Naive thymus-derived CD4-positive, alpha-beta T cell (primary cell): ENCODE results near the gene CYGB. TPM values are rescaled to one million over a fixed set of nuclear protein-coding genes. Genes with fewer than 3 reads are reported as not detected.
"Not testable (repeated sequence)": the region's sequence is repeated elsewhere in the genome, so short reads cannot be mapped to it uniquely, and the experiment has no call there.

Experiments
- ATAC-seq: fragments of 150-1000 bp; cut with Tn5 transposase; 2 replicates; pipeline ENCODE4 v1.10.0; 2021; ENCODE audit warnings: mild to moderate bottlenecking, moderate library complexity
- CTCF ChIA-PET: fragments of 350-600 bp; sonication (Branson Sonifier 250); formaldehyde crosslinking; loops from one replicate; lab custom pipeline; 2021; ENCODE audit warnings: antibody characterized with exemption; lab: Charles Lee
- POLR2A ChIA-PET: fragments of 350-600 bp; sonication (Branson Sonifier 250); formaldehyde crosslinking; loops from one replicate; lab custom pipeline; 2021; ENCODE audit warnings: antibody characterized with exemption, inconsistent platforms; lab: Charles Lee
- DNase-seq, 9 donors: peaks; one replicate each; pipeline versions ENCODE4 v3.0.0 to v3.0.0-alpha.2; 2020 to 2022; ENCODE audit warnings: mixed read lengths in 1 of 9
- H3K27ac ChIP-seq: one replicate; pipeline ENCODE4 v1.7.0; 2013; ENCODE audit warnings: mild to moderate bottlenecking, low read depth, low read length, moderate library complexity
- H3K27me3 ChIP-seq, 2 donors: one replicate each; pipeline ENCODE4 v1.7.0; 2013; ENCODE audit warnings: low read length in 2 of 2, mild to moderate bottlenecking in 2 of 2, moderate library complexity in 2 of 2; ENCODE audit not compliant: control insufficient read depth in 2 of 2, insufficient read depth in 2 of 2
- H3K36me3 ChIP-seq, 3 experiments: 1 replicate in 2 of 3; 2 replicates in 1 of 3; pipeline ENCODE4 v1.7.0; 2013; ENCODE audit warnings: low read length in 3 of 3, mild to moderate bottlenecking in 3 of 3, moderate library complexity in 1 of 3; ENCODE audit not compliant: insufficient read depth in 3 of 3, control insufficient read depth in 2 of 3
- H3K4me1 ChIP-seq, 2 donors: one replicate each; pipeline ENCODE4 v1.7.0; 2013; ENCODE audit warnings: low read length in 2 of 2, mild to moderate bottlenecking in 2 of 2, moderate library complexity in 1 of 2; ENCODE audit not compliant: control insufficient read depth in 2 of 2, insufficient read depth in 2 of 2
- H3K4me3 ChIP-seq: 2 replicates; pipeline ENCODE4 v1.7.0; 2013; ENCODE audit warnings: mild to moderate bottlenecking, low read length
- H3K9me3 ChIP-seq, 3 experiments: 1 replicate in 2 of 3; 2 replicates in 1 of 3; pipeline ENCODE4 v1.7.0; 2013; ENCODE audit warnings: low read length in 3 of 3; ENCODE audit not compliant: control insufficient read depth in 2 of 3
- H3K27ac Mint-ChIP-seq, 9 donors: one replicate each; pipeline ENCODE4 v1.8.0; 2020 to 2022; ENCODE audit warnings: mixed read lengths in 9 of 9, mild to moderate bottlenecking in 8 of 9, moderate library complexity in 5 of 9, inconsistent platforms in 2 of 9
- H3K27me3 Mint-ChIP-seq, 5 donors: one replicate each; pipeline ENCODE4 v1.8.0; 2021 to 2022; ENCODE audit warnings: mixed read lengths in 5 of 5, mild to moderate bottlenecking in 1 of 5
- H3K36me3 Mint-ChIP-seq, 5 donors: one replicate each; pipeline ENCODE4 v1.8.0; 2020 to 2022; ENCODE audit warnings: mixed read lengths in 5 of 5, mild to moderate bottlenecking in 3 of 5, inconsistent platforms in 1 of 5
- H3K4me1 Mint-ChIP-seq, 7 donors: one replicate each; pipeline ENCODE4 v1.8.0; 2020 to 2022; ENCODE audit warnings: mixed read lengths in 7 of 7, mild to moderate bottlenecking in 3 of 7, inconsistent platforms in 1 of 7
- H3K4me3 Mint-ChIP-seq, 10 donors: one replicate each; pipeline ENCODE4 v1.8.0; 2020 to 2022; ENCODE audit warnings: mild to moderate bottlenecking in 10 of 10, mixed read lengths in 10 of 10, moderate library complexity in 6 of 10, inconsistent platforms in 2 of 10
- H3K9me3 Mint-ChIP-seq, 11 donors: one replicate each; pipeline ENCODE4 v1.8.0; 2020 to 2022; ENCODE audit warnings: mixed read lengths in 11 of 11, mild to moderate bottlenecking in 4 of 11, inconsistent platforms in 1 of 11, moderate library complexity in 1 of 11
- intact Hi-C, 2 donors: fragments of 100-400 bp; cut with micrococcal nuclease; formaldehyde crosslinking; loops; one replicate each; pipeline ENCODE4 v1.15.1; 2023
- polyA plus RNA-seq, 2 donors: library from polyadenylated mRNA; unstranded; fragments of 300-500 nt; fragmentation: Illumina TruSeq; gene quantifications; one replicate each; pipeline ENCODE4 v1.2.3, GENCODE V29; 2021
- total RNA-seq, 6 experiments: library from RNA in 5 of 6; stranded (reverse) in 5 of 6; gene quantifications; 1 replicate in 5 of 6; 2 replicates in 1 of 6; pipeline ENCODE4 v1.2.3 and lab custom pipeline; 2021 to 2026

Gene CYGB
- total and polyA plus RNA-seq, 7 experiments from 2014 or later = 0.33 to 0.35 TPM; not detected in 5

GRCh38 chr17:76564991-76565727 lies 27.6 kb upstream of the CYGB start:
- ATAC-seq = peak; percentile 42
- peaks cover 9 to 37% (median 21%) of the 10 kb centered on the region in 5 donors for H3K36me3 Mint-ChIP-seq
- POLR2A ChIA-PET, DNase-seq, H3K27me3 ChIP-seq, H3K9me3 Mint-ChIP-seq, intact Hi-C loops, H3K4me3 ChIP-seq, H3K27me3 Mint-ChIP-seq, H3K27ac ChIP-seq, H3K4me3 Mint-ChIP-seq, H3K9me3 ChIP-seq: not testable (repeated sequence)
- peaks cover 20 to 49% (median 35%) of the 10 kb centered on the region in 7 donors for H3K4me1 Mint-ChIP-seq
- peaks cover 5 to 44% (median 8%) of the 10 kb centered on the region in 3 experiments for H3K36me3 ChIP-seq
- CTCF ChIA-PET = interaction anchor here (0.7 to 1.2 kb wide), 2 partner anchors 7 to 46 kb away, joined by 3 read pairs; no protein-coding TSS in a partner anchor
- peak overlapping the region in 1 of 9 donors; percentile 22 for H3K27ac Mint-ChIP-seq
- peaks cover 4 to 13% of the 10 kb centered on the region in 2 donors for H3K4me1 ChIP-seq

DNA sequence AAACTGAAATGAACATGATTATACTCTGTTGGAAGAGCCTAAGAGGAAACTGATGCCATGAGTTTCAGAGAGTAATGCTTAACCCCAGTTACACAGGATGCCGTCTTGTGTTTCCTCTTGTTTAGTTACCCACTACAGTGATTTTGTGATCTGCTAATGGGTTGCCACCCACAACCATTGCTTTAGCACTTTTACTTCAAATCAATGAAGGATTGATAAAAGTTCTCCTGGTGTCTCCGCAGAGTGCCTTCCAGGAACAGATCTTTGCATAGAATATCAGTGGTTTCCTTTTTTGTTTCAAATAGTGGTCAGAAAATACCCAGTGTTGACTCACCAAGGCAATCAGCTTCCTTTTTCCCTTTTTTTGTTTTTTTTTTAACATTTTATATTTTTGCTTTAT lies 25.9 kb upstream of the CYGB start:
- H3K4me3 Mint-ChIP-seq, intact Hi-C loops, H3K27ac ChIP-seq, CTCF ChIA-PET, H3K4me3 ChIP-seq, H3K9me3 ChIP-seq, H3K27me3 ChIP-seq, ATAC-seq, DNase-seq, H3K27me3 Mint-ChIP-seq, H3K9me3 Mint-ChIP-seq, H3K27ac Mint-ChIP-seq: not testable (repeated sequence)
- Mint-ChIP-seq H3K36me3 (peaks cover 9 to 40% (median 22%) of the 10 kb centered on the region in 5 donors), H3K4me1 (peaks cover 29 to 63% (median 51%) of the 10 kb centered on the region in 7 donors)
- peaks cover 5 to 44% (median 8%) of the 10 kb centered on the region in 3 experiments for H3K36me3 ChIP-seq
- POLR2A ChIA-PET = interaction anchor here (1.0 kb wide), 1 partner anchor 108 kb away, joined by 3 read pairs; no protein-coding TSS in a partner anchor
- peaks cover 16 to 31% of the 10 kb centered on the region in 2 donors for H3K4me1 ChIP-seq

- H3K9me3 Mint-ChIP-seq = no peaks in the 10 kb centered on the region
- ChIA-PET POLR2A (interaction anchor here (1.0 kb wide), 1 partner anchor 109 kb away, joined by 3 read pairs; no protein-coding TSS in a partner anchor), CTCF (interaction anchor here (1.0 kb wide), 2 partner anchors 61 to 127 kb away, joined by 3 read pairs; no protein-coding TSS in a partner anchor)
- Histone ChIP-seq H3K4me1 (peaks cover 16 to 34% of the 10 kb centered on the region in 2 donors), H3K9me3 (no peaks in the 10 kb centered on the region), H3K4me3 (no peak overlapping the region), H3K27ac (no peak overlapping the region), H3K27me3 (no peaks in the 10 kb centered on the region), H3K36me3 (peaks cover 5 to 44% (median 8%) of the 10 kb centered on the region in 3 experiments)
- H3K27me3 Mint-ChIP-seq = no peaks in the 10 kb centered on the region
- no peak for ATAC-seq
- peak overlapping the region in 1 of 10 donors; percentile 5 for H3K4me3 Mint-ChIP-seq
- H3K36me3 Mint-ChIP-seq = peaks cover 9 to 40% (median 22%) of the 10 kb centered on the region in 5 donors
- no peak for DNase-seq
- peak overlapping the region in 3 of 9 donors; percentile 48 to 70 (median 63) for H3K27ac Mint-ChIP-seq
- intact Hi-C loops = no loop called here
- peaks cover 26 to 63% (median 49%) of the 10 kb centered on the region in 7 donors for H3K4me1 Mint-ChIP-seq
Measured at GRCh38 chr17:76562734-76563148, 25.2 kb upstream of the CYGB start.

- Mint-ChIP-seq H3K4me1 (peaks cover 23 to 63% (median 49%) of the 10 kb centered on the region in 7 donors), H3K36me3 (peaks cover 9 to 36% (median 22%) of the 10 kb centered on the region in 5 donors)
Measured at GRCh38 chr17:76561799-76562268, 24.3 kb upstream of the CYGB start.

DNA sequence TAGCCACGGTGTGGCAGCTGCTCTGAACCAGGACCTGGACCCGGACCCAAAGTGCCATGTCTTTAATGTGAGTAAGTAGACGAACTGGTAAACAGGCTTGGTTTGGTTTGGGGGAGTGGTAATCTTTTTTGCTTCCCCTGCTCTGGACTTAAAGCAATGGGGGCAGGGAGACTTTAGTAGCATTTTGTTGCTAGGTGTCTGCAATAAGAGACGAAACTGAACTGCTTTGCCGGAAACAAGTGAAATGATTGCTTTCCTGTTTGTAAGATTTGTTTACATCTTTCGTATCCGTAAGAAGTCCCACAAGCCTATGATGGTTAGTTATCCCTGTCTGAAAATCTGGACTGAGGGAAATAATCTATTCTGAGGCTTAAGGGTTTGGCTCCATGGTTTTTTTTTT lies 23.8 kb upstream of the CYGB start:
- POLR2A ChIA-PET = interaction anchor here (0.6 to 1.0 kb wide), 2 partner anchors 10 to 1313 kb away, joined by 3 to 4 read pairs; no protein-coding TSS in a partner anchor

More at GRCh38 chr17:76561799-76562268, 24.3 kb upstream of the CYGB start:
- peak overlapping the region in 2 of 10 donors; percentile 9 to 31 for H3K4me3 Mint-ChIP-seq
- ATAC-seq (no peak), DNase-seq (no peak)
- ChIA-PET CTCF (interaction anchor here (1.0 kb wide), 2 partner anchors 62 to 127 kb away, joined by 3 read pairs; no protein-coding TSS in a partner anchor), POLR2A (interaction anchor here (0.6 to 1.0 kb wide), 2 partner anchors 11 to 1313 kb away, joined by 3 to 4 read pairs; no protein-coding TSS in a partner anchor)
- H3K27ac Mint-ChIP-seq = peak overlapping the region in 5 of 9 donors; percentile 31 to 48 (median 43)
- no peaks in the 10 kb centered on the region for H3K9me3 Mint-ChIP-seq
- Histone ChIP-seq H3K27me3 (no peaks in the 10 kb centered on the region), H3K4me3 (no peak overlapping the region), H3K4me1 (peaks cover 18 to 34% of the 10 kb centered on the region in 2 donors), H3K27ac (no peak overlapping the region), H3K36me3 (peaks cover 5 to 42% (median 8%) of the 10 kb centered on the region in 3 experiments), H3K9me3 (no peaks in the 10 kb centered on the region)
- no peaks in the 10 kb centered on the region for H3K27me3 Mint-ChIP-seq
- intact Hi-C loops = no loop called here

GRCh38 chr17:76560877-76561221 lies 23.3 kb upstream of the CYGB start:
- Histone ChIP-seq H3K36me3 (peaks cover 5 to 34% (median 8%) of the 10 kb centered on the region in 3 experiments), H3K4me1 (peaks cover 23 to 34% of the 10 kb centered on the region in 2 donors)

More for the DNA sequence above, 23.8 kb upstream of the CYGB start:
- Mint-ChIP-seq H3K9me3 (no peaks in the 10 kb centered on the region), H3K4me3 (peak overlapping the region in 2 of 10 donors; percentile 9 to 31), H3K4me1 (peaks cover 25 to 66% (median 53%) of the 10 kb centered on the region in 7 donors), H3K27me3 (no peaks in the 10 kb centered on the region), H3K36me3 (peaks cover 9 to 35% (median 22%) of the 10 kb centered on the region in 5 donors), H3K27ac (peak overlapping the region in 4 of 9 donors; percentile 31 to 48 (median 43))
- CTCF ChIA-PET = interaction anchor here (4.2 kb wide), 1 partner anchor 120 kb away, joined by 27 read pairs; no protein-coding TSS in a partner anchor
- Histone ChIP-seq H3K27ac (no peak overlapping the region), H3K4me1 (peaks cover 23 to 34% of the 10 kb centered on the region in 2 donors), H3K36me3 (peaks cover 5 to 39% (median 8%) of the 10 kb centered on the region in 3 experiments), H3K9me3 (no peaks in the 10 kb centered on the region), H3K4me3 (no peak overlapping the region), H3K27me3 (no peaks in the 10 kb centered on the region)
- DNase-seq (no peak), ATAC-seq (no peak)
- intact Hi-C loops = no loop called here

More at GRCh38 chr17:76560877-76561221, 23.3 kb upstream of the CYGB start:
- Histone ChIP-seq H3K4me3 (no peak overlapping the region), H3K27me3 (no peaks in the 10 kb centered on the region), H3K27ac (no peak overlapping the region), H3K9me3 (no peaks in the 10 kb centered on the region)
- Mint-ChIP-seq H3K4me3 (peak overlapping the region in 2 of 10 donors; percentile 23 to 31), H3K27ac (peak overlapping the region in 2 of 9 donors; percentile 38 to 43), H3K9me3 (no peaks in the 10 kb centered on the region), H3K36me3 (peaks cover 9 to 33% (median 17%) of the 10 kb centered on the region in 5 donors), H3K4me1 (peaks cover 22 to 63% (median 56%) of the 10 kb centered on the region in 7 donors), H3K27me3 (no peaks in the 10 kb centered on the region)
- intact Hi-C loops = no loop called here
- DNase-seq (no peak), ATAC-seq (no peak)
- ChIA-PET CTCF (interaction anchor here (0.6 to 4.2 kb wide), 2 partner anchors 14 to 121 kb away, joined by 3 to 27 read pairs; no protein-coding TSS in a partner anchor), POLR2A (interaction anchor here (1.0 kb wide), 1 partner anchor 10 kb away, joined by 3 read pairs; no protein-coding TSS in a partner anchor)
